LNCaP clone FGC (cell line): ENCODE results near the gene ZNF512B.
"Not testable (repeated sequence)": the region's sequence is repeated elsewhere in the genome, so short reads cannot be mapped to it uniquely, and the experiment has no call there.

Experiments
- DNase-seq: peaks from one replicate; pipeline ENCODE4 v3.0.0-alpha.2; 2011; ENCODE audit warnings: low read depth
- H3K4me3 ChIP-seq: 2 replicates; pipeline ENCODE4 v1.5.1; 2011; ENCODE audit warnings: mild to moderate bottlenecking, low read depth, low read length, control low read depth
- TF ChIP-seq, protein P1 (sequence below): IDR thresholded peaks from 2 replicates; pipeline ENCODE4 v1.5.1; 2012; ENCODE audit warnings: mild to moderate bottlenecking; ENCODE audit not compliant: control insufficient read depth, insufficient read depth; ENCODE audit errors: extremely low read depth

The ZNF512B gene

GRCh38 chr20:63935447-63935846 is 34.3 kb downstream of the ZNF512B start:
- no peak overlapping the region for H3K4me3 ChIP-seq
- TF ChIP-seq, protein P1, sequence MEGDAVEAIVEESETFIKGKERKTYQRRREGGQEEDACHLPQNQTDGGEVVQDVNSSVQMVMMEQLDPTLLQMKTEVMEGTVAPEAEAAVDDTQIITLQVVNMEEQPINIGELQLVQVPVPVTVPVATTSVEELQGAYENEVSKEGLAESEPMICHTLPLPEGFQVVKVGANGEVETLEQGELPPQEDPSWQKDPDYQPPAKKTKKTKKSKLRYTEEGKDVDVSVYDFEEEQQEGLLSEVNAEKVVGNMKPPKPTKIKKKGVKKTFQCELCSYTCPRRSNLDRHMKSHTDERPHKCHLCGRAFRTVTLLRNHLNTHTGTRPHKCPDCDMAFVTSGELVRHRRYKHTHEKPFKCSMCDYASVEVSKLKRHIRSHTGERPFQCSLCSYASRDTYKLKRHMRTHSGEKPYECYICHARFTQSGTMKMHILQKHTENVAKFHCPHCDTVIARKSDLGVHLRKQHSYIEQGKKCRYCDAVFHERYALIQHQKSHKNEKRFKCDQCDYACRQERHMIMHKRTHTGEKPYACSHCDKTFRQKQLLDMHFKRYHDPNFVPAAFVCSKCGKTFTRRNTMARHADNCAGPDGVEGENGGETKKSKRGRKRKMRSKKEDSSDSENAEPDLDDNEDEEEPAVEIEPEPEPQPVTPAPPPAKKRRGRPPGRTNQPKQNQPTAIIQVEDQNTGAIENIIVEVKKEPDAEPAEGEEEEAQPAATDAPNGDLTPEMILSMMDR = no peak
- DNase-seq = no peak

DNA sequence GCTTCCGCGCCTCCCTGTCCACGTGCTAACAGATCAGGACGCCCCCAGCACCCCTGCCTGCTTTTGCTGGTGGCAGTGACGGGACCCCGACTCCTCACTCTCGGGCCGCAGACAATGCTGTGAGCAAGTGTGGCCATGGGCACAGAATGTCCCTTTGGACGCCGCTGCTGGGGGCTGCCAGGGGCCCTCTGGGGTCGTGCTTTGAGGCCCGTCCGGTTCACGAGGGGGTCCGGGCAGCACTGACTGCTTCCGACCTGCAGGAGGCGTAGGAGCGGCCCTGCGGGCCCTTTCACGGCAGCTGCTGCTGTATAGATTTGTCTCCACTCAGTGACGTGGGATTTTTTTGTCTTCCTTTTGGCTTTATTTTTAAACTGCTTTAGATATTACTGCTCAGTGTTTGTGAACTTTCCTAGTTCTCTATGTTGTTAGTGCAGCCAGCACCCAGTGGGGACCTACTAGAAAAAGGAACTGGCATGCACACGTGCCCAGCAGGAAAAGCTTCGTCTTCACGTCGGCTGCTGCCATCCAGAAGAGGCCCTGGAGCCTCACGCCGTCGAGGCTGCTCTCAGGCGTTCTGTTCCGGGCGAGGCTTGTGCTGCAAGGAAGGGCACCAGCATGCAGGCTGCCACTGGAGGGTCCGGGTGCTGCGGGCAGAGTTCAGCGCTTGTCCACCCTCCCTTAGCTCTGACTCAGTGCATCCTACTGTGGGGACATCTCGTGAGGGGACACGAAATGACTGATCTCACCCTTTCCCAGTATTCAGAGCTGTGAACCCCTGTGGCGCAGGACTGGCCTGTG is 35.3 kb downstream of the ZNF512B start:
- no peak overlapping the region for H3K4me3 ChIP-seq
- no peak for DNase-seq
- TF ChIP-seq, protein P1 = 0 out of 2 replicates have a peak, but pooled peaks have one; percentile 5

GRCh38 chr20:63933646-63934045 is 36.1 kb downstream of the ZNF512B start:
- H3K4me3 ChIP-seq = no peak overlapping the region
- TF ChIP-seq, protein P1 = no peak

DNA sequence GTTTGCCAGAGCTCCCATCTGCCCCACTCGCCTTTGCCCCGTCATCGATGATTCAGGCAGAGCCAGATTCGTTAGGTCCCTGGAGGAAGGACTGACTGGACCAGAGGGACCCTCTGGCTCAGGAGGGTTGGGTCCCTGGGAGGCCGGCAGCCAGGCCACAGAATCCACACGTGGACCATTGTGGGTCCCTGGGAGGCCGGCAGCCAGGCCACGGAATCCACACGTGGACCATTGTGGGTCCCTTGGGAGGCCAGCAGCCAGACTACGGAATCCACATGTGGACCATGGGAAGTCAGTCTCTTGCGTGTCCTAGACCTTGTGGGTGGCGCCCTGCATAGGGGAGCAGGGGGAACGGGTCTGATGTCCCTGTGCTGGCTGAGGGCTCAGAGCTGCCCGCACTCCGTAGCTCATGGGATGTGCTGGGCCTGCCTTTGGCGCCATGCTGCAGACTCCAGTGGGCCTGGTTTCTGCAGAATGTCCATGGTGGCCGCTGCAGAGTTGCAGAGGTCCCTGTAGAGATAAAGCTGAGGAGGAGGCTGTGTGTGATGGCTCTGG is 37.0 kb downstream of the ZNF512B start:
- DNase-seq = no peak
- no peak overlapping the region for H3K4me3 ChIP-seq
- TF ChIP-seq, protein P1 = no peak

More at GRCh38 chr20:63933646-63934045, 36.1 kb downstream of the ZNF512B start:
- no peak for DNase-seq

- TF ChIP-seq, protein P1 = no peak
- no peak for DNase-seq
- no peak overlapping the region for H3K4me3 ChIP-seq
Observed at GRCh38 chr20:63931735-63932134, 38.0 kb downstream of the ZNF512B start.

DNA sequence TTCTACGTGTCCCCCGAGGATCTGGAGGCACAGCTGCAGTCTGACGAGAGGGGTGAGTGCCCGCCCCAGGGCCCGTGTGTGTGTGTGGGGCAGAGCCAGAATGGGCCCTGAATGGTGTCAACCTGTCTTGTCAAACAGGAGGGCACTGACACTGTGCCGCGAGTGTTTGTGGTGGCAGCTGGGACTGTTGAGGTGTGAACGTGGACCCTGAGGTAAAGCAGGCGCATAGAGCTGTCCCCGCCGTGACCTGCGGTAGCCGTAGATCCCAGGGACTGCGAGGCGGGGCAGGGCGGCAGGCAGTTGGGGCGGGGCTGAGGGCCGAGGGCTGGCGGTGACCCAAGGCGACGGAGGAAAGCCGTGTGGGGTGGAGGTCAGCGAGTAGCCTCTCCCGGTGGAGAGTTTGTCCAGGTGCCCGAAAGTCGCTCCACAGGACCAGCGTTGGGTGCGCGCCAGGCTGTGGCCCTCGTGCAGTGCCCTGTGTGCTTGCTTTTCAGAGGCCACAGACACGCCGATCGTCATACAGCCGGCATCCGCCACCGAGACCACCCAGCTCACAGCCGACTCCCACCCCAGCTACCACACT is 38.7 kb downstream of the ZNF512B start:
- DNase-seq = no peak
- TF ChIP-seq, protein P1 = no peak
- no peak overlapping the region for H3K4me3 ChIP-seq

- not testable (repeated sequence) for H3K4me3 ChIP-seq, DNase-seq
Observed at GRCh38 chr20:63929473-63929883, 40.3 kb downstream of the ZNF512B start.
